A673 (cell line): Measurements from ENCODE around the gene DRD4.

Experiments used
- EZH2 ChIP-seq: fragments of 200-600 bp; sonication (generic); IDR thresholded peaks from 2 replicates; pipeline ENCODE4 v1.6.1; 2017; ENCODE audit warnings: borderline replicate concordance, low read depth, mild to moderate bottlenecking, mixed read lengths, antibody characterized with exemption, low read length; ENCODE audit not compliant: poor library complexity, severe bottlenecking
- TF ChIP-seq, protein P1 (sequence below): fragments of 300-800, 200-600 bp; sonication (generic); conservative IDR thresholded peaks from 2 replicates; pipeline ENCODE4 v1.5.1; 2017; ENCODE audit warnings: low read depth, mild to moderate bottlenecking, antibody characterized with exemption, low read length, moderate library complexity, mixed read lengths

DNA sequence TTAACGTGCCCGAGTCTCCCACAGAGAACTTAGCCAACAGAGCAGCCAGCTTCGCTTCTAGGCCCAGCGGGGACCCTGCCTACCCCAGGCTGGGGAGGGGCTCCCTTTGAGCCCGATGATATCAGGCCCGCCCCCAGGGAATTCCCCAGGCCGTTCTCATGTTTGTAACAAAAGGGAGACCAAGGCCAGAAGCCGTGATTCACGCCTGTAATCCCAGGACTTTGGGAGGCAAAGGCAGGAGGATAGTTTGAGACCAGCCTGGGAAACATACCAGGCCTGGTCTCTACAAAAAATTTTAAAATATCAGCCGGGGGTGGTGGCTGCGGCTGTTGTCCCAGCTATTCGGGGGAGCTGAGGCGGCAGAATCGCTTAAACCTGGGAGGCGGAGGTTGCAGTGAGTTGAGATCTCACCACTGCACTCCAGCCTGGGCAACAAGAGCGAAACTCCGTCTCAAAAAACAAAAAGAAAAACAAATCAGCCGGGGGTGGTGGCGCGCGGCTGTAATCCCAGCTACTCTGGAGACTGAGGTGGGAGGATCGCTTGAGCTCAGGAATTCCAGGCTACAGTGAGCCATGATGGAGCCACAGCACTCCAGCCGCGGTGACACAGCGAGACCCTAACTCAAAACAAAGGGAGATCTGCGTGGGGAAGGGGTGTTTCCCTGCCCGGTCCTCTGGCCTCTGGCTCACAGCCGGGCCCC is 1.7 kb downstream of the DRD4 start:
- TF ChIP-seq, protein P1, sequence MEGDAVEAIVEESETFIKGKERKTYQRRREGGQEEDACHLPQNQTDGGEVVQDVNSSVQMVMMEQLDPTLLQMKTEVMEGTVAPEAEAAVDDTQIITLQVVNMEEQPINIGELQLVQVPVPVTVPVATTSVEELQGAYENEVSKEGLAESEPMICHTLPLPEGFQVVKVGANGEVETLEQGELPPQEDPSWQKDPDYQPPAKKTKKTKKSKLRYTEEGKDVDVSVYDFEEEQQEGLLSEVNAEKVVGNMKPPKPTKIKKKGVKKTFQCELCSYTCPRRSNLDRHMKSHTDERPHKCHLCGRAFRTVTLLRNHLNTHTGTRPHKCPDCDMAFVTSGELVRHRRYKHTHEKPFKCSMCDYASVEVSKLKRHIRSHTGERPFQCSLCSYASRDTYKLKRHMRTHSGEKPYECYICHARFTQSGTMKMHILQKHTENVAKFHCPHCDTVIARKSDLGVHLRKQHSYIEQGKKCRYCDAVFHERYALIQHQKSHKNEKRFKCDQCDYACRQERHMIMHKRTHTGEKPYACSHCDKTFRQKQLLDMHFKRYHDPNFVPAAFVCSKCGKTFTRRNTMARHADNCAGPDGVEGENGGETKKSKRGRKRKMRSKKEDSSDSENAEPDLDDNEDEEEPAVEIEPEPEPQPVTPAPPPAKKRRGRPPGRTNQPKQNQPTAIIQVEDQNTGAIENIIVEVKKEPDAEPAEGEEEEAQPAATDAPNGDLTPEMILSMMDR: no peak
- TF ChIP-seq EZH2: no peak
